H1 (cell line): ENCODE measurements around the gene BIVM. TPM values are rescaled to one million over a fixed set of nuclear protein-coding genes. Genes with fewer than 3 reads are reported as not detected.

ENCODE experiments used
- CTCF ChIA-PET: fragments of 300-600 bp; sonication (Branson Sonifier 250); formaldehyde crosslinking; loops from one replicate; lab custom pipeline; 2021; ENCODE audit not compliant: partially characterized antibody; lab: Charles Lee
- POLR2A ChIA-PET: fragments of 300-600 bp; sonication (Branson Sonifier 250); formaldehyde crosslinking; loops from one replicate; lab custom pipeline; 2021; ENCODE audit warnings: inconsistent platforms; ENCODE audit not compliant: partially characterized antibody; lab: Charles Lee
- DNase-seq, 2 experiments: peaks; one replicate each; pipeline versions ENCODE4 v3.0.0 to v3.0.0-alpha.2; 2010 to 2022; ENCODE audit warnings: low spot score in 2 of 2, low read depth in 1 of 2, mixed read lengths in 1 of 2
- FAIRE-seq: peaks from 2 replicates; lab custom pipeline; 2011; peaks lifted over from hg19 to GRCh38; lab: Jason Lieb, UNC
- H2AFZ ChIP-seq: 2 replicates; pipeline ENCODE4 v1.8.1; 2012; ENCODE audit warnings: low read length, inconsistent platforms
- H2AK5ac ChIP-seq: 2 replicates; pipeline ENCODE4 v1.6.1; 2013; ENCODE audit warnings: low read depth, low read length
- H2BK120ac ChIP-seq: replicated peaks from 2 replicates; pipeline ENCODE3; 2013; ENCODE audit warnings: low read depth, low read length, inconsistent platforms
- H2BK12ac ChIP-seq: 2 replicates; pipeline ENCODE4 v1.6.1; 2013; ENCODE audit warnings: low read depth, low read length
- H2BK15ac ChIP-seq: 2 replicates; pipeline ENCODE4 v1.6.1; 2013; ENCODE audit warnings: low read length
- H2BK20ac ChIP-seq: 2 replicates; pipeline ENCODE4 v1.6.1; 2013; ENCODE audit warnings: low read length
- H2BK5ac ChIP-seq: 2 replicates; pipeline ENCODE4 v1.6.1; 2013; ENCODE audit warnings: low read depth, low read length
- H3K14ac ChIP-seq: 2 replicates; pipeline ENCODE4 v1.6.1; 2013; ENCODE audit warnings: inconsistent platforms; ENCODE audit not compliant: insufficient read length
- H3K18ac ChIP-seq: 2 replicates; pipeline ENCODE4 v1.6.1; 2013; ENCODE audit warnings: low read length; ENCODE audit errors: extremely low read depth
- H3K23ac ChIP-seq: 2 replicates; pipeline ENCODE4 v1.6.1; 2013; ENCODE audit warnings: inconsistent platforms; ENCODE audit not compliant: insufficient read length
- H3K23me2 ChIP-seq: 2 replicates; pipeline ENCODE4 v1.6.1; 2013; ENCODE audit warnings: low read depth, low read length
- H3K27ac ChIP-seq: 2 replicates; pipeline ENCODE4 v1.6.1; 2011; ENCODE audit warnings: low read depth, low read length, inconsistent platforms
- H3K27me3 ChIP-seq, 4 experiments: replicated peaks in 1 of 4; 1 replicate in 1 of 4; 2 replicates in 3 of 4; pipeline versions ENCODE4 v1.6.1 to v1.8.1; 2011 to 2013; ENCODE audit warnings: low read length in 3 of 4, mild to moderate bottlenecking in 3 of 4, inconsistent platforms in 2 of 4, mixed read lengths in 2 of 4, moderate library complexity in 1 of 4; ENCODE audit not compliant: control insufficient read depth in 3 of 4, insufficient read depth in 3 of 4; ENCODE audit errors: extremely low read depth in 1 of 4
- H3K36me3 ChIP-seq, 4 experiments: 2 replicates each; pipeline versions ENCODE4 v1.6.1 to v1.8.1; 2011 to 2013; ENCODE audit warnings: mild to moderate bottlenecking in 4 of 4, low read length in 3 of 4, moderate library complexity in 2 of 4, control low read depth in 1 of 4, inconsistent platforms in 1 of 4; ENCODE audit not compliant: insufficient read depth in 4 of 4, control insufficient read depth in 2 of 4
- H3K4ac ChIP-seq: replicated peaks from 2 replicates; pipeline ENCODE3; 2013; ENCODE audit warnings: low read length, low read depth, mixed read lengths, inconsistent platforms; ENCODE audit not compliant: insufficient read length
- H3K4me1 ChIP-seq, 4 experiments: replicated peaks in 1 of 4; 1 replicate in 1 of 4; 2 replicates in 3 of 4; pipeline versions ENCODE4 v1.6.1 to v1.8.1; 2011 to 2013; ENCODE audit warnings: low read length in 3 of 4, inconsistent platforms in 2 of 4, mixed read lengths in 1 of 4; ENCODE audit not compliant: insufficient read depth in 4 of 4, control insufficient read depth in 3 of 4
- H3K4me2 ChIP-seq, 2 experiments: 2 replicates each; pipeline versions ENCODE4 v1.6.1 to v1.8.1; 2011 to 2013; ENCODE audit warnings: low read depth in 2 of 2, low read length in 2 of 2, control low read depth in 1 of 2, inconsistent platforms in 1 of 2, mild to moderate bottlenecking in 1 of 2; ENCODE audit not compliant: insufficient read depth in 1 of 2
- H3K4me3 ChIP-seq, 4 experiments: fragments of 200-600, 300-600 bp in 1 of 4; sonication (generic), shearing (Covaris generic), sonication (Bioruptor Twin) in 1 of 4; 2 replicates each; pipeline versions ENCODE4 v1.5.1 to v1.8.1; 2011 to 2016; ENCODE audit warnings: low read length in 4 of 4, low read depth in 3 of 4, control low read depth in 2 of 4, inconsistent platforms in 2 of 4, mild to moderate bottlenecking in 2 of 4, mixed read lengths in 1 of 4, moderate library complexity in 1 of 4; ENCODE audit not compliant: insufficient read depth in 2 of 4; ENCODE audit errors: extremely low read depth in 1 of 4
- H3K56ac ChIP-seq: replicated peaks from 2 replicates; pipeline ENCODE3; 2013; ENCODE audit warnings: low read depth, mild to moderate bottlenecking, mixed read lengths, low read length, inconsistent platforms; ENCODE audit not compliant: insufficient read length
- H3K79me1 ChIP-seq: 2 replicates; pipeline ENCODE4 v1.6.1; 2013; ENCODE audit warnings: low read depth, low read length, control low read depth
- H3K79me2 ChIP-seq, 2 experiments: 2 replicates each; pipeline versions ENCODE4 v1.6.1 to v1.8.1; 2012 to 2013; ENCODE audit warnings: low read length in 2 of 2, mild to moderate bottlenecking in 2 of 2, inconsistent platforms in 1 of 2; ENCODE audit not compliant: insufficient read depth in 2 of 2, control insufficient read depth in 1 of 2
- H3K9ac ChIP-seq, 4 experiments: replicated peaks in 1 of 4; 1 replicate in 1 of 4; 2 replicates in 3 of 4; pipeline versions ENCODE4 v1.6.1 to v1.8.1; 2011 to 2013; ENCODE audit warnings: low read depth in 3 of 4, low read length in 3 of 4, control low read depth in 2 of 4, mild to moderate bottlenecking in 2 of 4, moderate library complexity in 2 of 4, inconsistent platforms in 1 of 4; ENCODE audit errors: extremely low read depth in 1 of 4
- H3K9me3 ChIP-seq, 2 experiments: 2 replicates each; pipeline versions ENCODE4 v1.6.1 to v1.8.1; 2012 to 2013; ENCODE audit warnings: mild to moderate bottlenecking in 2 of 2, moderate library complexity in 2 of 2, control low read depth in 1 of 2, inconsistent platforms in 1 of 2, low read depth in 1 of 2, low read length in 1 of 2, mixed read lengths in 1 of 2; ENCODE audit not compliant: insufficient read depth in 2 of 2
- H4K20me1 ChIP-seq, 2 experiments: replicated peaks in 1 of 2; 2 replicates each; pipeline versions ENCODE3 to v1.8.1; 2011 to 2013; ENCODE audit warnings: inconsistent platforms in 2 of 2, low read length in 2 of 2, mild to moderate bottlenecking in 1 of 2; ENCODE audit not compliant: insufficient read depth in 2 of 2, control insufficient read depth in 1 of 2
- H4K5ac ChIP-seq: 2 replicates; pipeline ENCODE4 v1.6.1; 2013; ENCODE audit warnings: low read length, low read depth, mixed read lengths, inconsistent platforms; ENCODE audit not compliant: insufficient read length
- H4K8ac ChIP-seq: 2 replicates; pipeline ENCODE4 v1.8.0; 2013; ENCODE audit warnings: mild to moderate bottlenecking, moderate library complexity, low read length, inconsistent platforms; ENCODE audit not compliant: insufficient read depth; ENCODE audit errors: extremely low read depth
- H4K91ac ChIP-seq: replicated peaks from 2 replicates; pipeline ENCODE3; 2013; ENCODE audit warnings: low read length, mixed read lengths, inconsistent platforms; ENCODE audit not compliant: insufficient read length
- CEBPB ChIP-seq: IDR thresholded peaks from 2 replicates; pipeline ENCODE4 v1.6.1; 2012; ENCODE audit warnings: low read depth, low read length
- HDAC2 ChIP-seq, 2 experiments: fragments of 300-600 bp in 1 of 2; sonication (generic) in 1 of 2; IDR thresholded peaks; 2 replicates each; pipeline ENCODE4 v1.6.1; 2011 to 2012; ENCODE audit warnings: low read depth in 2 of 2, low read length in 2 of 2, mild to moderate bottlenecking in 2 of 2, moderate library complexity in 2 of 2, borderline replicate concordance in 1 of 2, inconsistent platforms in 1 of 2
- KDM4A ChIP-seq: IDR thresholded peaks from one replicate; pipeline ENCODE4 v1.7.1; 2012; ENCODE audit warnings: low read depth, mild to moderate bottlenecking, moderate library complexity, low read length, inconsistent platforms; ENCODE audit not compliant: severe bottlenecking
- POLR2A ChIP-seq, 2 experiments: IDR thresholded peaks; 1 replicate in 1 of 2; 2 replicates in 1 of 2; pipeline ENCODE4 v1.6.1; 2011; ENCODE audit warnings: low read depth in 2 of 2, low read length in 2 of 2, mild to moderate bottlenecking in 2 of 2; ENCODE audit errors: control extremely low read depth in 1 of 2
- POU5F1 ChIP-seq: IDR thresholded peaks from 2 replicates; pipeline ENCODE4 v1.6.1; 2011; ENCODE audit warnings: low read depth, mild to moderate bottlenecking, low read length, moderate library complexity
- SAP30 ChIP-seq: fragments of 300-600 bp; sonication (generic); IDR thresholded peaks from 2 replicates; pipeline ENCODE4 v1.7.1; 2012; ENCODE audit warnings: low read length, moderate library complexity, mild to moderate bottlenecking, inconsistent platforms; ENCODE audit not compliant: insufficient read depth, insufficient replicate concordance
- SP2 ChIP-seq: IDR thresholded peaks from 2 replicates; pipeline ENCODE4 v1.6.1; 2012; ENCODE audit warnings: mild to moderate bottlenecking, low read length, inconsistent platforms
- SRF ChIP-seq: IDR thresholded peaks from 2 replicates; pipeline ENCODE4 v1.6.1; 2011; ENCODE audit warnings: mild to moderate bottlenecking, low read depth, low read length, moderate library complexity
- TEAD4 ChIP-seq: IDR thresholded peaks from 2 replicates; pipeline ENCODE4 v1.6.1; 2012; ENCODE audit warnings: low read depth, low read length, inconsistent platforms, mixed read lengths
- WGBS, 2 experiments: shearing (Covaris generic) in 1 of 2; methylation state at CpG; one replicate each; pipeline versions ENCODE4 v1.1.6 to v1.1.7; 2013 to 2015; ENCODE audit warnings: low lambda C conversion rate in 2 of 2, mixed read lengths in 2 of 2, inconsistent platforms in 1 of 2, low coverage in 1 of 2, missing lambda C conversion rate in 1 of 2; ENCODE audit not compliant: insufficient replicate concordance in 2 of 2, insufficient coverage in 1 of 2, insufficient read length in 1 of 2; ENCODE audit errors: extremely low coverage in 1 of 2, missing lambda C conversion rate in 1 of 2; 5-methylcytosine and 5-hydroxymethylcytosine counted together
- polyA plus RNA-seq, 7 experiments: library from polyadenylated mRNA; depleted of rRNA in 3 of 7; stranded (reverse) in 5 of 7; unstranded in 2 of 7; fragments of >200 nt in 5 of 7; fragments of 200-250 nt in 2 of 7; gene quantifications; 1 replicate in 5 of 7; 2 replicates in 1 of 7; 4 replicates in 1 of 7; pipeline versions ENCODE4 v1.2.1 to v1.2.3, GENCODE V29; 2011 to 2013; ENCODE audit warnings: missing spikeins in 2 of 7, mixed read lengths in 2 of 7
- total RNA-seq: library from RNA; stranded (reverse); fragmentation: NEBNext Ultra II Directional; extraction: Animal tissue kit (Norgen Biotek cat#: 25700); gene quantifications from 2 replicates; pipeline ENCODE4 v1.2.1, GENCODE V29; 2021
- TF ChIP-seq, protein P1 (sequence below), 3 experiments: IDR thresholded peaks; 1 replicate in 2 of 3; 2 replicates in 1 of 3; pipeline versions ENCODE4 v1.5.1 to v1.6.1; 2011; ENCODE audit warnings: low read length in 3 of 3, mild to moderate bottlenecking in 3 of 3, inconsistent platforms in 2 of 3, low read depth in 1 of 3, moderate library complexity in 1 of 3; ENCODE audit not compliant: insufficient read depth in 1 of 3; ENCODE audit errors: control extremely low read depth in 1 of 3

BIVM gene
- total and polyA plus RNA-seq, 2 of the 8 experiments (the other 6 are each of a cell fraction or from before 2014, with no cell fraction given): 1.8 to 5.5 TPM

DNA sequence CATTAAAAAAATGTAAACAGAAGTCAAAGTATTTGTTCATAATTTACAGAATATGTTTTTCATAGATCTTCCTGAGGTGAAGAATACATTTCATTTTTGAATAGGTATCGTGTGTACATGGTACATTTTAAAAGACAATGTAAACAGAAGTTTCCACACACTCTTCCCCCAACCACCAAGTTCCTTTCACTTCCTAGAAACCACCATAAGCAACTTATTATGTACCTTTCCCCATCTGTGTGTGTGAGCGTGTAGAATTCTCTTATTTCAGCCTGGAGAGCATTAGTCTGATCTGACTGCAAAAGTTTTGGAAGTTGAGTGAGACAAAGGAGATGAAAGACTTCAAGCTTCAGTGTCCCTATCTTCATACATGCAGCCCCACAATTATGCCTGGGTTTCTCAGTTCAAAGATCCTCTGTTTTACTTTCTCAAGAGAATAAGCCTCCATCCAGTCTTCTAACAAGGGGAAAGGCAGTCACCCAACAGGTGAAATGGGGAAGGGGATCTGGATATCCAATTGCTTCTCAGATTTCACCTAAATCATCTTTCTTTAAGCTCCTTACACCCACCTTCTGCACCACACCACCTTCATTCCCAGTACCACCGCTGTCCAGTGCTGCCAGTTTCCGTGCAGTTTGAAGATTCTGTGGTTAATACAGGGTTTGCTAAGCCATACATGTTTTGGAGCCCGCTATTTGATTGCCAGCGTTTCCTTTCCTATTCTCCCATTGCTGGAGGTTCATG, 27.4 kb upstream of the BIVM start:
- Histone ChIP-seq H3K23ac (no peak overlapping the region), H3K4me2 (no peak overlapping the region), H3K14ac (no peak overlapping the region), H3K9ac (no peak overlapping the region), H3K4me1 (peaks cover 0 to 6% (median 2%) of the 10 kb centered on the region in 4 experiments; a peak in 2 of 7 replicates), H2AK5ac (no peak overlapping the region), H3K56ac (no peak overlapping the region), H3K23me2 (peaks cover 5% of the 10 kb centered on the region), H3K27me3 (peaks cover 0 to 18% (median 12%) of the 10 kb centered on the region in 4 experiments; a peak in 5 of 7 replicates), H2AFZ (no peak overlapping the region), H3K4me3 (no peak overlapping the region), H2BK12ac (no peak overlapping the region), H3K18ac (no peak overlapping the region), H4K91ac (no peak overlapping the region), H3K9me3 (peaks cover 0 to 4% of the 10 kb centered on the region in 2 experiments; a peak in 1 of 4 replicates), H4K8ac (no peak overlapping the region), H3K36me3 (peaks cover 0 to 6% (median 0%) of the 10 kb centered on the region in 4 experiments; a peak in 2 of 8 replicates), H4K5ac (no peak overlapping the region), H3K27ac (no peak overlapping the region), H2BK20ac (no peak overlapping the region), H3K79me2 (no peaks in the 10 kb centered on the region), H2BK15ac (no peak overlapping the region), H3K4ac (no peak overlapping the region), H2BK5ac (no peak overlapping the region), H3K79me1 (no peaks in the 10 kb centered on the region), H2BK120ac (no peak overlapping the region), H4K20me1 (peaks cover 0 to 2% of the 10 kb centered on the region in 2 experiments)
- FAIRE-seq: no peak
- CTCF ChIA-PET: interaction anchor here (1.0 to 5.6 kb wide), 3 partner anchors 29 to 182 kb away, joined by 3 to 28 read pairs (median 4); no protein-coding TSS in a partner anchor
- WGBS, 2 experiments: 91% methylated on average over 6 of the region's 6 CpGs; no CpG with 5 or more reads in 1 of the 2 experiments
- POLR2A ChIA-PET: interaction anchor here (2.5 kb wide), 1 partner anchor 14 kb away, joined by 6 read pairs; no protein-coding TSS in a partner anchor
- no peak for DNase-seq
- TF ChIP-seq HDAC2 (IDR thresholded peaks at IDR 0.05; ENCODE audit: borderline replicate concordance in 1 of 2, low read depth in 2 of 2, low read length in 2 of 2) (no peak), POLR2A (IDR thresholded peaks at IDR 0.05; ENCODE audit: control extremely low read depth in 1 of 2, low read depth in 2 of 2, low read length in 2 of 2) (no peak), SP2 (no peak), KDM4A (no peak), SRF (no peak), POU5F1 (no peak), CEBPB (no peak), TEAD4 (no peak), SAP30 (no peak)
- TF ChIP-seq, protein P1, sequence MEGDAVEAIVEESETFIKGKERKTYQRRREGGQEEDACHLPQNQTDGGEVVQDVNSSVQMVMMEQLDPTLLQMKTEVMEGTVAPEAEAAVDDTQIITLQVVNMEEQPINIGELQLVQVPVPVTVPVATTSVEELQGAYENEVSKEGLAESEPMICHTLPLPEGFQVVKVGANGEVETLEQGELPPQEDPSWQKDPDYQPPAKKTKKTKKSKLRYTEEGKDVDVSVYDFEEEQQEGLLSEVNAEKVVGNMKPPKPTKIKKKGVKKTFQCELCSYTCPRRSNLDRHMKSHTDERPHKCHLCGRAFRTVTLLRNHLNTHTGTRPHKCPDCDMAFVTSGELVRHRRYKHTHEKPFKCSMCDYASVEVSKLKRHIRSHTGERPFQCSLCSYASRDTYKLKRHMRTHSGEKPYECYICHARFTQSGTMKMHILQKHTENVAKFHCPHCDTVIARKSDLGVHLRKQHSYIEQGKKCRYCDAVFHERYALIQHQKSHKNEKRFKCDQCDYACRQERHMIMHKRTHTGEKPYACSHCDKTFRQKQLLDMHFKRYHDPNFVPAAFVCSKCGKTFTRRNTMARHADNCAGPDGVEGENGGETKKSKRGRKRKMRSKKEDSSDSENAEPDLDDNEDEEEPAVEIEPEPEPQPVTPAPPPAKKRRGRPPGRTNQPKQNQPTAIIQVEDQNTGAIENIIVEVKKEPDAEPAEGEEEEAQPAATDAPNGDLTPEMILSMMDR (IDR thresholded peaks at IDR 0.05; ENCODE audit: control extremely low read depth in 1 of 3, insufficient read depth in 1 of 3, low read depth in 1 of 3, low read length in 3 of 3): no peak
